Stimulated activated CD4-positive, alpha-beta T cell treated with anti-CD3 and anti-CD28 coated beads, TNF-alpha, amount 100 ng/mL, for 1 hour (primary cell): ENCODE measurements around the gene PEDS1.
"Not testable (repeated sequence)": the region's sequence is repeated elsewhere in the genome, so short reads cannot be mapped to it uniquely, and the experiment has no call there.

Experiments
- DNase-seq, 3 donors: peaks; one replicate each; pipeline ENCODE4 v3.0.0-alpha.2; 2020; ENCODE audit warnings: low read depth in 3 of 3, low spot score in 1 of 3

Gene PEDS1

DNA sequence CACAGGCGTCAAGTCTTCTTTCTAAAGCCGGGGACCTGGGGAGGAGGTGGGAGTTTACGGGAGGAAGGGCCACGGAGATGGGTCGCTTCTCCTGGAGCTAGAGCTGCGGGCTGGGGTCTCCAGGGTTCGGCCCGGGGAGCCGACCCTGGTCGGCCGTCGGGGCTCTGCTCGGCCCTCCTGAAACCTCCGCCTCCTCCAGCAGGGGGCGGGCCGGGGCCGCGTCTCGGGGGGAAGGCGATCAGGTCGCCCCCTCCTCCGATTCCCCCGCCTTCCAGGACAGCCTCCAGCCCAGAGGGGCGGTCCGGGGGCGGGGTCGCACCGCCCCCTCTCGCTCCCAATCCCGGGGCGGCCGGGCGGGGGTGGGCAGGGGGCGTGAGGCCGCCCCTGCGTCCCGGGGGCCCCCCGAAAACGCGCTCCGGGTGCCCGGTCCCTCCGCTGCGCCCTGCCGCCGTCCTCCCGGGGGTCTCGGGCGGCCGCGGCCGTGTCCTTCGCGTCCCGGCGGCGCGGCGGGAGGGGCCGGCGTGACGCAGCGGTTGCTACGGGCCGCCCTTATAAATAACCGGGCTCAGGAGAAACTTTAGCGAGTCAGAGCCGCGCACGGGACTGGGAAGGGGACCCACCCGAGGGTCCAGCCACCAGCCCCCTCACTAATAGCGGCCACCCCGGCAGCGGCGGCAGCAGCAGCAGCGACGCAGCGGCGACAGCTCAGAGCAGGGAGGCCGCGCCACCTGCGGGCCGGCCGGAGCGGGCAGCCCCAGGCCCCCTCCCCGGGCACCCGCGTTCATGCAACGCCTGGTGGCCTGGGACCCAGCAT is 36.9 kb upstream of the PEDS1 start, which contains the start of gene CEBPB:
Gene CEBPB (plus strand): TSS at position 580 of the 814 bp plus-strand sequence. CDS start 204 bp downstream, at position 784.
- peak; percentile 57 to 74 (median 70) for DNase-seq

DNA sequence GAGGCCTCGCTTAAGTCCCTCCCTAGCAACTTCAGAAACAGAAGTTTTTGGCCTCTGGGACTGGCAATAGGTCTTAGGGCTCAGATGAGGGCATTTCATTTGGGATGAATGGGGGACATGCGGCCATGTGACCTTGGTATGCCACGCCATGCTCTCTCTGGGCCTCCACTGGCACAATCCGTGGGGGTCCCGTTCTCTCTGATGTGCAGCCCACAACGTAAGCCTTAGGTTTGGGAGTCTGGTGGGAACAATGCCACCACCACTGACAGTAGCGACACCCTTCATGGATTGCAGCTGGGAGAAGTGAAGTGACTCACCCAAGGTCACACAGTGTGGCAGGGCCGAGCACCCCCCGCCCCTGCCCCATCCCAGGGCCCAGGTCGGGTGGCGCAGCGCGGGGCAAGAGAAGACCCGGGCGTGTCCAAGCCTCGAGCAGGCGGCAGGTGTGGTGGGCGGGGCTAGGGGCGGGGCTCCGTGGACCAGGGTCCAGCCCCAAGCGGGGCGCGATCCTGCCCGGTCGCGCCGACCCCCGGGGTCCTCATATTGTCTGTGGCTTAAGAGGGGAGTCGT is 36.2 kb upstream of the PEDS1 start:
- DNase-seq: peak in 1 of 3 donors; percentile 28

DNA sequence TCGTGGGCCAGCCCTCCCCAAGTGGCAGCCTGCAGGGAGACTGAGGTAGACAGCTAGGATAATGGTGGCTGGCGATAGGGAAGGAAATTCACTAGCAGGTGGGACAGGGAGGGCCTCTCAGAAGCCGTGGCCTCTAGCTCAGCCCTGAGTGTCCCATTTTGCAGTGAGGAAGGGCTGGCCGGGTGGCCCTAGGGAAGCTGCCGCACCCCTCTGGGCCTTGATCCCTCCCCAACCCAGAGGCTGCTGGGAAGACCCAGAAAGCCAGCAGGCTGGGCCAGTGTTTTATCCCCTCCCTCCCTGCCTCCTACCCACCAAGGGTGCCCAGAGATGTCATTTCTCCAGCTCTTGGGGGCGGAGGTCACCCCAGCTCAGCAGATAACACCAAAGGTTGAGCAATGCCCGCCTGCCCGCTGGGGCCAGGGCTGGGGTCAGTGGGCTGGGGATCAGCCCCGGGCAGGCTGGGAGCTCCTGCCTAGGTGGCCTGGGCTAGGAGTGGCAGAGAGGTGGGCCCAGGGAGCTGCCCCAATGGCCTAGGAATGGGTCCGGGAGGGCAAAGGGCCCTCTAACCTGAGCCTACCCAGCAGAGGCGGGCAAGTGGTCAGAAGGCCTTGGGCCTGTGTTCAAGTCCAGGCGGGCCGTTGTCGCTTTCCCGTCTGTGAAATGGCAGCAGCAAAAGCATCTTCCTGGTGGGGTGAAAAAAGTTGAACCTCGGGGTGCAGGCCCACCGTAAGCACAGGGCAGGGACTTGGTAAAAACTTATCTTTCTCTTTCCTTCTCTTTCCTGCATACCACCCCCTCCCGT is 35.6 kb upstream of the PEDS1 start:
- DNase-seq: no peak

DNA sequence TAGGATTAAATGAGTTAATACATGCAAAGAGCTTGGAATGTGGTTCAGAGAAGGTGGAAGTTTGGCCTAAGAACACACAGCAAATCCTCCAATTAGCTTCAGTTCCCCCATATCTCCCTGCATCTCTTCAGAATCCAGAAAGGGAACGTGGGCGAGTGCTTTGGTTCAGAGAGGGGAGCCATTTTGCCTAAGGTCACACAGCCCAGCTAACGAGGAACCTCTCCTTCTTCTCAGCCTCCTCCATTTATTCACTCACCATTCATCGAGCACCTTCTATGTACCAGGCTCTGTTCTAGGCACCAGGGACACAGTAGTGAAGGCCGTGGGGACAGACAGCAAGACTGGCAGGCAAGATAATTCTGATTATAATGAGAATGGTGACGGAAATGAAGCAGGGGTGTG is 34.8 kb upstream of the PEDS1 start:
- DNase-seq: no peak

DNA sequence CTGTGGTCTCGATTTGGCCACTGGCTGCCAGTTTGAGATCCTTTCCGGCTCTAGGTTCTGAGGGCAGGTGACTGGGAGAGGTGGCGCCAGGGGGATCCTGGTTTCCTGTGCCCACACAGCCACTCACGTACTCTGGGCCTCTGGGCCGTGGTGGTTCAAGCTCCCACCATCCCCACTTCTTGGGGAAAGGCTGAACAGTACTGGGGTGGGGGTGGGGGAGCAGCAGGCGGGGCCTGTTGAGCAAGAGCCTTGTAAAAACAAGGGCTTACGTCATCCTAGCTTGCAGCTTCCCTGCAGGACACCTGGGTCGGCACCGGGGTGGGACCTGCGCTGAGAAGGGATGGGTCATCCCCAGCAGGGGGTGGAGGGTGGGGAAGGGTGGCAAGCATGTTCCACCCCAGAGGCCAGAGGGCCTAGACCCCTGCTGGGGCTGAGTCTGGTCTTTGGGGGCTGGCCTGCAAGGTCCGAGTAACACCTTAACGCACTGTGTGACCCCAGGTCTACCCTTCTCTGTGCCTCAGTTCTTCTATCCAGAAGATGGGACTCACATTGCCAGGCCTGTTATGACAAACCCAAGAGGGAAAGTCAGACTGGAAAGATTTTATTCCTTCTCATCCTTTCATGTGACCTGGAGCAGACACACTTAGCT is 34.0 kb upstream of the PEDS1 start:
- DNase-seq: no peak

DNA sequence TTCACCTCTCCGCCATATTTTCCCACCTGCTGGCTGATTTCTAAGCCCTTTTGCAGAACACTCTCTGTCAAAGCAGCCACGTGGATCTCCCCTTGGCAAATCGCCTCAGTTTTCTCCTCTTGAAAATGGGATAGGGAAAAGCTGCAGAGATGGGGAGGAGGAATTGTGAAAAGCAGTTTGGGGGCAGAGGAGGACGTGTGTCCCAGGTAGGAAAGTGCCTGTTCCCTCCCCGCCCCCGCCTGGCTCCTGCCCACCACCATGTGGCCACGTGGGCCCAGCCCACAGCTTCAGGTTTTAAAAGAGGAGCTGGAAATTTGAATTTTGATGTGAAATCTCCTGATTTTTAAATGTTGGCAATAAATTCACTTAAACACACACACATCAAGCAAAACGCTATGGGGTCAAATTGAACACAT is 33.5 kb upstream of the PEDS1 start:
- no peak for DNase-seq

DNA sequence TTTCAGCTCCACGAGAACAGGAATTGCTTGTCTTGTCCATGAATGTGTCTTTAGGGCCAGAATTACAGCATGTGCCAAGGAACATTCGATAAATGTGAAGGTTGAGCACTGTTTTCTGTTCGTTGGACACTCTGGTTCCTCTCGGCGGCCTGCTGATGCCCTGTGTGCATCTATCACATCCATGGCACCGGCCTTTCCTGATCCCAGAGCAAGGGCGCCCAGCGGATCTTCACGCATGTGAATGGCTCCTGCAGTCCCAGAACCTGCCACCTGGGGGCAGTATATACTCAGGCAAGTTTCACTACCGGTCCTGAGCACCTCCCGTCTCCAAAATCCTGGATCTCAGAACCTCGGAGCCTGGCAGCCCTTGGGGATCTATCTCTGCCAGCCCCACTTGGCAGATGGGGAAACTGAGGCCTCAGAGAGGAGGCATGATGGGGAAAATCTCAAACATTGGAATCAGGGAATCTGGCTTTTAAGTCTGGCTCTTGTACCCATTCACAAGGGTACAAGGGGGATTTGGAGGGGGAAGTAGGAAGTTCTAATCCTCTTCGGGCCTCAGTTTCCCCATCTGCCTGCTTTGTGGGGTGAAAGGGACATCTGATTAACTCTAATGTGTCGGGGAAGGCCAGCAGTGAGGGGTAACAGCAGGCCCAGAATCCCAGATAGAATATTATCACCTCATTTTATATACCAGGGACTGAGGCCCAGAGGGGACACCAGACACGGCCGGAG is 32.8 kb upstream of the PEDS1 start:
- DNase-seq: peak; percentile 68 to 89 (median 69)

DNA sequence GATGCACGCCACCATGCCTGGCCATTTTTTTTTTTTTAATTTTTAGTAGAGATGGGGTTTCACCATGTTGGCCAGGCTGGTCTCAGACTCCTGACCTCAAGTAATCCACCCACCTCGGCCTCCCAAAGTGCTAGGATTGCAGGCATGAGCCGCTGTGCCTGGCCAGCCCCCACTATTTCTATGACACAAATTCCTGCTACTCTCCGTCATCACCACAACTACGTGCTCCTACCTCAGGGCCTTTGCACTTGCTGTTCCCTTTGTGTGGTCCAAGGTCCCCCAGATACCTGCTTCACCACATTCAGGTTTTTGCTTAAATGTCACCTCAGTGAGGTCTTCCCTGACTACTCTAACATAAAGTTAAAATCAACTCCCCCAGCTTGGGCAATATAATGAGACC is 31.9 kb upstream of the PEDS1 start:
- DNase-seq: no peak

DNA sequence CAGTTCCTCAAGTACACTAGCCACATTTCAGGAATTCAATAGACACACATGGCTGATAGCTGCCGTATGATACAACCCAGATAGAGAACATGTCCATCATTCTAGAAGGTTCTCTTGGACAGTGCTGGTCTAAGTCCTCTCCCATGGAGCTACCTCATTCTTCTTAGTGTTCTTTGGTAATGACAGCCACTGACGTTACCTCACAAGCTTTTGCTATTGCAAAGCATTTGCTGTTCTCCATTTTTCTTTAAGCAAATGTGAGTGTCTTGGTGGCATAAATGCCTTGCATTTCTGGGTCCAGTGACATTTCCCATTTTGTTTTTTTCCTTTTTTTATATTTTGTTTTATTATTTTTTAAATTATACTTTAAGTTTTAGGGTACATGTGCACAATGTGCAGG is 28.8 kb upstream of the PEDS1 start:
- no peak for DNase-seq

DNA sequence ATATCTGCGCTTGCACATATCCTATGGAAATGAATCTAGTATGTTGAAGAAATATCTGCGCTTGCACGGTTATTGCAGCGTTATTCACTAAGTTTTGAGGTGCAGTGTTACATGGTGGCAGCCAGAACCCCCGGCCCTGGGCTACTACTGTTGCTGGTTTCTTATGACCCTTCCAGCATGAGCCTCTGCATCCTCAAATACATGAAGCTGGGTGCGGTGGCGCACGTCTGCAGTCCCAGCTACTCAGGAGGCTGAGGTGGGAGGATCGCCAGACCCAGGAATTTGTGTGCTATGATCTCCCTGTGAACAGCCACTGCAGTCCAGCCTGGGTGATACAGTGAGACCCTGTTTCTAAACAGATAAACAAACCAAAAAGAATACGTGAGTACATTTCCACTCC is 27.8 kb upstream of the PEDS1 start:
- DNase-seq: no peak

DNA sequence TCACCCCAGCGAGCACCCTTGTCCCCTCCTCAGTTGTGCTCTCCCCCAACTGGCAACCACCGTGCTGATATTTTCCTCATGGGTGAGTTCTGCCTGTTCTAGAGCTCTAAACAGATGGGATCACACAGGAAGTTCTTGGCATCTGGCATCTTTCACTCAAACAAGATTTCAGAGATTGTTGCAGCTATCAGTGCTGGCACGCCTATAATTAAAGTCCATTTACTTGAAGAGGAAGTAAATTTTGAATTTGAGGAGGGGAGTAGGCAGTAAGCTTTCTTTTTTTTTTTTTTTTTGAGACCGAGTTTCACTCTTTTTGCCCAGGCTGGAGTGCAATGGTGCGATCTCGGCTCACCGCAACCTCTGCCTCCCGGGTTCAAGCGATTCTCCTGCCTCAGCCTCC is 25.1 kb upstream of the PEDS1 start:
- not testable (repeated sequence) for DNase-seq

DNA sequence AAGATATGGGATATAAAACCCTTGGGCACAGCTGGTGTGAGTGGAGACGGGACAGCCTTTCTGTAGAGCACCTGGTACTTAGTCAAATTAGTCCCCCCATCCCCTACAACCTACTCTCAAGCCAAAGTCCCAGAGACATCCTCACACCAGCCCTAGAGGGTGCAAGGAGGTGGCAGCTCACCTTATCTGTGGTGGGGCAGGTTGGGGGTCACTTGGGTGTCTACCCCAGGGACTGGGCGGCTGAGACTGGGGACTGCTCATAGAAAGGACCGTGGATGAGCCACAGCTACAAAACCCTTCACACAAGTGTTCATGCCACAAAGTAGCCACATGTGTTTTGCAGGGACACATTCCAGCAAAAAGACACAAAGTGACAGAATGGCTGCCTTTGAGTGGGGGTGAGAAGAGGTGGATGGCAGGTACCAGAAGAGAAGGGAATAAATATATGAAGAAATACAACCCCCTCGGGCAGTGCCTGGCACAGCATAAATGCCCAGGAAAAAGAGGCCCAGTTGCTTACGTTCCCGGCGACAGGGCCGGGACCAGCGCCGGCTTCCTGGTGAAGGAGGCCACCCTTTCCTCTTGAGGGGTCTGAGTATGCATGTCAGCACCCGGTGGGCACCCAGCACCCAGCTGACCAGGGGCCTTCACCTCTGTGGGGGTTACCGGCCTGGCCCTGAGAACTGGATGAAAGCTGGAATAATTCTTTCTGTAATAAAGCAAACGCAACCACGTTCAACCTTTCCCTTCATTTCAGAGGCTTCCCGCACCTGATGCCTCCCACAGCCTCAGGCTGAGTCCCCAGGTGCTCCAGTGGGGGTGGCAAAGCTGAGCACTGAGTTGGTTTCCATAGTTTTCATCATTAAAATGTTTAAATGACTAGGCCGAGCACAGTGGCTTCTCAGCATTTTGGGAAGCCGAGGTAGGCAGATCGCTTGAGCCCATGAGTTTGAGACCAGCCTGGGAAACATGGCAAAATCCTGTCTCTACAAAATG is 22.7 kb upstream of the PEDS1 start:
- no peak for DNase-seq

DNA sequence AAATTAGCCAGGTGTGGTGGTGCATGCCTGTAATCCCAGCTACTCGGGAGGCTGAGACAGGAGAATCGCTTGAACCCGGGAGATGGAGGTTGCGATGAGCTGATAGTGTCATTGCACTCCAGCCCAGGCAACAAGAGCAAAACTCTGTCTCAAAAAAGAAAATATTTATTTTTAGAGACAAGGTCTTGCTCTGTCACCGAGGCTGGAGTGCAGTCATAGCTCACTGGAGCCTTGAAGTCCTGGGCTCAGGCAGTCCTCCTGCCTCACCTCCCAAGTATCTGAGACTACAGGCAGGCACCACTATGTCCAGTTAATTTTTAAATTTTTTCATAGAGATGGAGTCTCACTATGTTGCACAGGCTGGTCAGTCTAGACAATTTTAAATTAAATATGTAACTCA is 20.9 kb upstream of the PEDS1 start:
- no peak for DNase-seq

DNA sequence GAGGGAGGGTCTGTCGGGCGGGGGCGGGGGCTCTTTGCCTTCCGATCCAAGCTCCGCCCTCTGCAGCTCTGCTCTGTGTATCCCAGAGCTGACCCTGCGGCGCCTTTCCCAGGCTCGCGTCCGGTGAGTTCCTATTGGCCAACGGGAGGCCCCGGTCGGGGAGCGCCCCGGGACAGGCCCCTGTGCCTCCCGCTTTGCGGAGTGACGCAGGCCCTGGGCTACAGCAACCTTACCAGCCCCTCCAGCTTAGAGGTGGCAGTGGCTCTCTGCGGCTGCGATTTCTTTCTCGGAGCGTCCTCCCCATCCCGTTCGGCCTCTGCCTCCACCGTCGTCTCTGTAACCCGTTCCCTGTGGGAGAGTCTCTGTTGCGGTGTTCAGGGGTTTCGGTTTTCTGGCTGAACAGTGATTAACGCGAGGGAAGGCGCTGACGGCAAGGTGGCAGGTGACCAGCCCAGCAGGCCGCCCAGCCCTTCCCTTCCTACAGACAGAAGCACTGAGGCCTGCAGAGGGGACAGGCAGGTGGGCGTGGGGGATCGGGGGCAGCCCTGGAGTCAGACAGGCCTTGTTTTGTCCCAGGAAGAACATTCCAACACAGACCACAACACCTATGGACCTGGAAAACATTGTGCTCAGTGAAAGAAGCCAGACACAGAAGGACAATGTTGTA is 19.0 kb upstream of the PEDS1 start:
- DNase-seq: no peak

DNA sequence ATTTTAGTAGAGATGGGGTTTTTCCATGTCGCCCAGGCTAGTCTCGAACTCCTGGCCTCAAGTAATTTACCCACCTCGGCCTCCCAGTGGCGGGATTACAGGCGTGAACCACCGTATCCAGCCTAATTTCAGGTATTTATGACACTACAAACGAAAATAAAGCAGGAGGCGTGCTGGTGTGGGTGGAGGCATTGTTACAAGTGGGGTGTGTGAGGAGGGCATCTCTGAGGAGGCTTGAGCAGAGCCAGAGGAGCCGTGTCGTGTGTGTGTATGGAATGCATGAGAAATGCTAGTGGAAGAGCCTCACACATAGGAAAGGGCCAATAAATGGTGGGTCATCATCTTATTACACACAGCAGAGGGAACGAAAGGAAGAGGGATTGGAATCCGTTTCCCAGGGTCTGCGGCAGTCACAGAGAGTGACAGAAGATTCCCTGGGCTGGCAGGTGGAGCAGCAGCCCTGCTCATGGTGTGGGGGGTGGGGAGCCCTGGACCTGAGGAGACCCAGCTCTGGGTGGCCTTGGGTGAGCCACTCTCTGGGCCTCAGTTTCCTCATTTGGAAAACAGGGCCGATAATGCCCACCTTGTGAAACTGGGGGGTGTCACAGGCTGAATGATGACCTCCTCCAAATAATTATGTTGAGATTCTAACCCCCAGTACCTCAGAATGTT is 17.2 kb upstream of the PEDS1 start:
- no peak for DNase-seq

DNA sequence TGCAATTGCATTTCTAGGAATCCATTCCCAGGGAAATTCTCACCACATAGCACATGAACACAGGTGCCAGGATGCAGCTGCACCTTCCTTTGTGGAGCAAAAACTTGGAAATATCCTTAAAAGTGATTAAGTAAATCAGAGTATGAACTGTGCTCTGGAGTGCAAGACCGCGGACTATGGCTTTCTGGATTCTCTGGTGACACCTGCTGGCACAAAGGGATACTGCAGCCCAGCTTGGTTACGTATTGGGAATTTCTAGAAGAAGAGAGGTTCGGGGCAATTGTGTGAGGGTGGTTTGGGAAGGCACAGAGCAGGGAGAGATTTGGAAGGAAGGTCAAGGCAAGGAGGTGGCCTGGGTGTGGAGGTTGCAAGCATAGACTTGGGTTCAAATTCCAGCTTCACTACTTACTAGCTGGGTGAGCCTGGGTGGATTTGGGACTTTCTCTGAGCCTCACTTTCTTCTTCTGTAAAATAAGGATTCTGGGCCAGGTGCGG is 15.9 kb upstream of the PEDS1 start:
- DNase-seq: peak; percentile 46 to 83 (median 74)

DNA sequence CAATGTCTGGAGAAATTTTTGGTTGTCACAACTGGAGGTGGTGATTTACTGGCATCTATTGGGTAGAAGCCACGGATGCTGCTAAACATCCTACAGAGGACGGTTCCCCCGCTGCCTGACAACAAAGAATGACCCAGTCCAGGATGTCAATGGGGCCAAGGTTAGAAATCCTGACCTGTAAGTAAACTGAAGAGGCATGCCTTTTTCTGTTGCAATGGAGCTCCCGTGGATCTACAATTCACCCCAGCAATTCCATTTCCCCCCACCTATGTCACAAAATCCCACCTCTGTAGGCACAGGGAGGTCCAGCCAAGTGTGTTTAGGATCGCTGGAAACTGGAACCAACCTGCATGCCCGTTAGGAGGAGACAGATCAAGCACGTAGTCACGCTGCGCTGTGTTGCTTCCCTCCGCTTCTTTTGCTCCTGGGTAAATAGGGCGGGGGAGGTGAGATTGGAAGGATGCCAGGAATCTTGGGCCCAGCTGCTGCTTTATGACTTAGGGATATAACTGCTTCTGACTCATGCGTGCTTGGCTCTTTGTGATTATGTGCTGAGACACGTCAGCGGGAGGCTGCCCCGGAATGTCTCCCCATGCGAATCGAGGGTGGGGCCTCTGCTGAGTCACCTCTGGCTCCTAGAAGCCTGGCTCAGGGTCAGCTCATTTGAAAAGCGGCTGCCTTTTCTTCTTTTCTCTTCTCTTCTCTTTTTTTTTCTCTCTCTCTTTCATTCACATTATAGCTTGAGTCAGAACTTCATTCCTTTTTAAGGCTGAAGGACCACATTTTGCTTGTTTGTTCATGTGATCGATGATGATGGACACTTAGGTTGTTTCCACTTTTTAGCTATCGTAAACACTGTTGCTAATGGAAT is 12.4 kb upstream of the PEDS1 start:
- DNase-seq: peak; percentile 58 to 66 (median 63)
